SK-MEL-5 (cell line): ENCODE measurements around the gene DMD. TPM values are rescaled to one million over a fixed set of nuclear protein-coding genes. Genes with fewer than 3 reads are reported as not detected.

Source experiments
- DNase-seq: peaks from one replicate; pipeline ENCODE4 v3.0.0-alpha.2; 2016; ENCODE audit warnings: low read depth, low spot score
- in situ Hi-C: cut with HindIII; loops from 2 replicates; pipeline ENCODE4 v1.10.0; 2016; ENCODE audit warnings: low sequenced_read_pairs, high pct_unique_total_duplicates, low pct_unique_long_range_greater_than_20kb
- small RNA-seq, 2 experiments: library from RNA; depleted of rRNA; stranded (forward); fragments of <200 nt; gene quantifications; one replicate each; pipeline ENCODE3, GENCODE V24; 2014
- total RNA-seq: library from RNA; depleted of rRNA; stranded (reverse); fragments of >200 nt; shearing (Covaris generic); gene quantifications from 2 replicates; pipeline ENCODE4 v1.2.3, GENCODE V29; 2014

The DMD gene
- total RNA-seq, 1 experiment from 2014 or later = 12.9 TPM

DNA sequence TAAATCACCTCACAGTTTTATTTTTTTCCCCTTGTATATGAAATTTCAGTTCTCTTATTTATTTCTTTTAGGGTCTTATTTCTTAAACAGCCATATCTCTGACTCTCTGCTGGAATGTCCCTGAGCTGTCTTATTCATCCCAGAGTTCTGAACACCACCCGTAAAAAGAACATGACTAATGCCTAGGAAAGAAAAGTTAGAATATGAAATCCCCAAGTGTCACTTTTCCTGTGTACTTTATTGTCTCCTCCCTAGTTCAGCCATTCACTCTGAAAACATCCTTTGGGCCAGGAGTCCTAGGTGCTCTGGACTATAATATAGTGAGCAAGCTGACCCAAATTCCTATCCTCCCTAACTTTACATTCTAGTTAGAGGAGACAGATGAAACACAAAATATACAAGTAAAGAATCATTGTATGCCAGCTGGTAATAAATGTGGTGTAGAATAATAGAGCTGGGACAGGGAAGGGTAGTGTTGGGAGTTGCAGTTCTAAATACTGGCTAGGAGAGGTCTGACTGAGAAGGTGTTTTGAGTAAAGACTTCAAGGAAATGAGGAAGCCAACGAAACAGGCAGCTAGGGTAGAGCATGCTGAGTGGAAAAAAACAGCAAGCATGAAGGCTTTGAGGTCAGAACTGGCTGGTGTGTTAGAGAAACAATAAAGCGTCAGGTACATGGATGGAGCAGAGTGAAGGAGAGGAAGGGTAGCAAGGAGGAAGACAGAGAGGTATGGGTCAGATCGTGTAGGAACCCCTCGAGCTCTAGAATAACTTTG lies 2098.9 kb downstream of the DMD start:
- in situ Hi-C loops = no loop called here
- no peak for DNase-seq

DNA sequence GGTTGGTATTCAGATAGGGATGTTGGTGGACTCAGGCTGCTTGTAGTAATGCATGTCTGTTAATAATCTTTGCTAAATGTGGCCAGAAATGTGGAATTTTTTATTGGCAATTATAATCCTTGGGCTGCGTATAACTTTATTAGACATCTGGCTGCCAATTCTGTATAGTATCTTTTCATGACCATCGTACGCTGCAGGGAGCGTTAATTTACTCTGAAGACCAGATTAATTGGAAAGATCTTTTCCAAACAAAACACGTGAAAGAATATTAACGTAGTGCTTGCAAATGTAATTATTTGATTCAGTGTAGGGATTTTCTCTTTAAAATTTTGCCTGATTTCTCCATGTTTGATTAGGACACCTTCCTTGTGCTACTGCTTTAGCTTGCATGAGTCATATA lies 2100.7 kb downstream of the DMD start:
- in situ Hi-C loops = no loop called here
- DNase-seq = no peak

DNA sequence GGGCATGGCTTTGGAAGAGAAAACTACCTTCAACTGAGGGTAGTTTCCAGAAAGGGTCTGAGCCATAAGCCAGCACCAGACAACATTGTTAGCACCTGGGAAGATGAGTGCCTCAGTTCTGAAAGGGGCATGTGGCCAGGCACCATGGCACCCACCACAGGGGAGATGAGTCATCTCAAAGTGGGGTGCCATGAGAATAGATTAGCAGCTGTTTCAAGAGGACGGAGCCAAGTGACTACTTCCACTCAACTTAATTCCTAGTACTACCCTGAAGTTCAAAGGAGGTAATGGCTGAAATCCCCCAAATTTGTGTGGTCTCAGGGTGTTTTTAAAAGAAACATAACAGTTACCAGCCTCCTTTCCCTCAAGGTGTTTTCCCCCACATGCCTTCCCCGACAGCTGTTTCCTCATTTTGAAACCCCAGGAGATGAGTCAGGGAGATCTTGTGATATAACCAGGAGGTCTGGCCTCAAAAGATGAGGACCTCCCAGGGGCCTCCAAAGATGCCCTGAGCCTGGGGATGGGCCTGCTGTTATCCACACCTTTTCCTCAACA lies 2111.7 kb downstream of the DMD start:
- in situ Hi-C loops = no loop called here
- no peak for DNase-seq

DNA sequence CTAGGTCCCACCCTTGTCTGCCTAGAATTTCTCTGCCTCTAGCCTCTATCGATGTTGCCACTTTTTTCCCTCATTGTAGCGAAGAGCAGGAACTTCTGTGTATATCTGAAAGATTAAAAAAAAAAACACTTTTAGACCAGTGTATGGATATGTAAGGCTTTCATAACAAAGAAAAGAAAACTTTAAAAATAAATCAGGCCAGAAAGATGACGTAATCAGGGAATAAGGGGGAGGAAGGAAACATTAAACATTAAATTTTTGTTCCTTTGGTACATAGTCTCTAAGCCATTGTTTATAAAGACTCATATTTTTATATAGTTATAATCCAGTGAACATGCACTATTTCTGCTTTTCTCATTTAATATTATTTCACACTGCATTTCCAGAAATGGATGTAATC lies 2113.3 kb downstream of the DMD start:
- no peak for DNase-seq
- in situ Hi-C loops = no loop called here

DNA sequence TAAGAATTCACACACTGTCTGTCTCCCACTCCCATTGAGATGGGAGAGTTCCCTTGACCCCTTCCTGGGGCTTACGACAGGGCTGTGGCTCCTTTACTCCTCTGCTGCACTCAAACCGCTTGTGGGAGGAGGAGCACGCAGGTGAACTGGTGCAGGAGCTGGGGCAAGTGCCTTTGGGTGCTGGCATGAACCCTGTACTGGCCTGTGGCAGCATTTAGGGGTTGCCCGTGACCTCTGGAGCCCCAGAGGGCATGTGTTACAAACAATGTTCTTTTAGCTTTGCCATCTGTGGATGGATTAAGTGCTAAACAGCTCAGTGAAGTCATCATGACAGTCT lies 2117.7 kb downstream of the DMD start:
- no peak for DNase-seq
- in situ Hi-C loops = no loop called here

DNA sequence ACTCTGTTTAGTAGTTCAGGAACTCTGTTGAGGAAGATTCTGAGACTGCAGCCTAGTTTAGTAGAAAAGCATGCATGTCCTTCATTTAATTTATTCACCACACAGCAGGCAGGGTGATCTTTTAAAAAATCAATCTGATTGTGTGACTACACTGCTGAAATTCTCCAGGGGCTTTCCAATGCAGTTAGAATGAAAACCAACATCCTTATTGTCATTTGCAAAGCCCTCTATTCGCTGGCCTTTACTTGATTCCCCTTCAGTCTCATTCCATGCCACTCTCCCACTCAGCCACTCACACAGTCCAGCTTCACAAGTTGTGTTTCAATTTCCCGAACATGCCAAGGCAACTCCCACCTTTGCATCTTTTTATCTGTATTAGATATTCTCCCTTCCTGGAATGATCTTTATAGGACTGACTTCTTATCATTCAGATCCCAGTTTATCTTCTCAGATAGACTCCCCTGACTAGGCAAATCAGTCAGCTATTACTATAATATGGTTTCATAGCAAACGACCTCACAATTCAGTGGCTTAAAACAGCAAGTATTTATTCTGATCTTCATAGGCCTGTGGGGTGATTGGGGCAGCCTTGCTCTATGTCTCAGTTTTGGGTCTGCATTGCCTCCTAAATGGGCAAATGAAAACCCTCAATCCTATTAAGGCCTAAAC lies 2118.2 kb downstream of the DMD start:
- DNase-seq = no peak
- in situ Hi-C loops = no loop called here

DNA sequence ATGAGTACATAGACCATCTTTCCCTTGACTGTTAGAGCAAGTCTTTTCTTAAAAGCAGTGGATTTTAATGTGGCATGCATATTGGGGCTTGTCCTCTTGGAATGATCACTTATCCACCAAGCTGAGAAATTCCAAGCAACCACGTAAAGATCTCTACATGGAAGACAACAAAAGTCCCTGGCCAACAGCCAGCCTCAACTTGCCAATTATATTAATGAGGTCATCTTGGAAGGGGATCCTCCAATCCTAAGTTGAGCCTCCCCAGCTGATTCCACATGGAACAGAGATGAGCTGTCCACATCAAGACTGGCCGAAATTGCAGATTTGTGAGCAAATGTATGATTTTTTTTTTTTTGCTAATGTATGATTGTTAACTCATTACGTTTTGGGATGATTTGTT lies 2118.9 kb downstream of the DMD start:
- no peak for DNase-seq

DNA sequence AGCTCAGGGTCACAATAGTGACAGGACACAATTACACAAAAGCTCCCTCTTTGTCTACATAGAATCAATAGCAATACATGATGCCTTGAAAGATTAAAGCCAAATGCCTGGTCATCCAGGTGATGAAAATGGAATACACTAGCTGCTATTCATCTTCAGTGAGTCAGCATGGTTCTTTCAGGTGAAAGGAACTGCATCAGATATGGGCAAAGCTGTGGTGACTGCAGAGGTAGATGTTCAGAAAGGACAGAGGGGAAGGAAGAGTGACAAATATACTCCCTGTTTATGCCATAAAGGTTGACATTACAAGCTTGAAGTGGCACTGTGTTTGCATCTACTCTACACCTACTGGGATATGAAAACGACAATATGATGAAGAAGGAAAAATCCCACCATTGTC lies 2119.5 kb downstream of the DMD start:
- DNase-seq = no peak
- in situ Hi-C loops = no loop called here

More for the DNA sequence above, 2118.9 kb downstream of the DMD start:
- in situ Hi-C loops = no loop called here

DNA sequence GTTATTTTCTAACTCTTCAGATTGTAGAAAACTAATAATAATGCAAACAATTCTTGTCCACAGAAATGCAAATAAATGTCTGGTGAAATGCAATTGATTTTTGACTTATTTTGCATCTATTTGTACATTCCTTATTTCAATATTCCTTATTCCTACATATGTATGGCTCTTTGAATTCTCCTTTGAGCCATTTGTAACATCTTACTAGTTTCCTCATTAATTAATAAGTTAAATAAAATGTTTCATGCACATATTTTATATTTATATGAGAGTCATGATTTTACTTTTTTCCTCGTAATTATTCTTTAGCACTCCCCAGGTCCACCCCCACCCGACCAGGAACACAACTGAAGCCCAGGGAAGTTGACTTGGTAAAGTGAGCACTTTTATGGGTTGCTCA lies 2136.8 kb downstream of the DMD start:
- in situ Hi-C loops = no loop called here
- DNase-seq = no peak

DNA sequence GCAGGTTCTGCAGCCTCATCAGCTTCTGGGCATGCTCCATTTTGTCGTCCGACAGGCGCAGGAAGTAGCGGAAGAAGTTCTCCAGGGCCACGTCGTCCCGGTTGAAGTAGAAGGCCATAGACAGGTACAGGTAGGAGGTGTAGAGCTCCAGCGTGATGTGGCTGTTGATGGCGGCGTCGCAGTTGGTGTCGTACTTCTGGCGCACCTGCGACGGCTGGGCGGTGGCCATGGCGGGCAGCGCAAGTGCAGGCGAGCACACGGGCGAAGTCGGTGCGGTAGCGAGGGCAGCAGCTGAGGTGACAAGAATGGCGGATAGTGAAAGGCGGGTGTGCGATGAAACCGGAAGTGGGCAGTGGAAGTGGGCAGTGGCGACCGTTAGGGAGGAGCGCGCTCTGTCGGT lies 2139.6 kb downstream of the DMD start, which contains the start of gene FTHL17:
Gene FTHL17, minus strand, starts transcription at position 317 of the 400 bp plus-strand sequence. Its CDS starts 88 bp downstream, at position 229.
- in situ Hi-C loops = no loop called here

DNA sequence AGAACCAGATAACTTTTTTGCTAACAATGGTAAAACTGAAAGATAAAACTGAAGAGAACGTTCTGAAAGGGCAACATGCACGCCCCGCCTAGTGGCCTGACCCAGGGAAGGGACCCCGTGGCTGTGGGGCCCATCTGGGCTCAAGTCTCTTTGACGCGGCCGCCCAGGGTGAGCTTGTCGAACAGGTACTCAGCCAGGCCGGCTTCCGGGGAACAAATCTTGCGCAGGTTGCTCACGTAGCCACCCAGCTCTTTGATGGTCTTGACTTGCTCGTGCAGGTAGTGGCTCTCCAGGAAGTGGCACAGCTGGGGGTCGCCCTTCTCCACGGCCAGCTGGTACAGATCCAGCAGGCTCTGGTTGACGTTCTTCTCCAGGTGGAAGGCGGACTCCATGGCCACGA lies 2140.1 kb downstream of the DMD start:
- in situ Hi-C loops = no loop called here
- DNase-seq = no peak

More for the DNA sequence above, 2139.6 kb downstream of the DMD start, which contains the start of gene FTHL17:
- no peak for DNase-seq

DNA sequence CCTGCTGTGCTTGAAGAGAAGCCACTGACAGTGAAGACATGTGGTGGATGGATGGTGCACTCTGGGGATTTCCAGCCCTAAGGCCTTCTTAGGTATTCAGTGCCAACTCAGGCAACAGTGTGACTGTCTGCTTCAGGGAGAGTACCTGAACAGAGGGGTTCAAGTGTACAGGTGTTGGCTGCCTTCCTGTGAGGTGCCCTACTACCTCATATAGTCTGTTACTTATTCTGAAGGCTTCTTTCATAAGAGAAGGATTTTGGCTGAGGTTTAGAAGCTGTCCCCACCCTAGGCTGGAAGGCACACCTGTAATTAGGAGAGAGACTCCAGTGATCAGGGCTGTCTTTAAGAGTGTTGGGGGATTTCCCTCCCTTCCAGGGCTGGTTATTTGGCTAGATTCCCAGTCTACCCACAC lies 2141.3 kb downstream of the DMD start:
- in situ Hi-C loops = no loop called here
- DNase-seq = no peak

Small RNAs within 50 kb of the gene (small RNA-seq; reads per million reads assigned to genes)
- gene MIR3915 (0 reads per million in 2 experiments), gene MIR548F5 (0 reads per million in 2 experiments), gene RNA5SP501 (0 reads per million in 2 experiments), gene RNU6-894P (0 reads per million in 2 experiments)
